OCI-LY7 (cell line): Measurements from ENCODE around the gene PIEZO2. TPM values are rescaled to one million over a fixed set of nuclear protein-coding genes. Genes with fewer than 3 reads are reported as not detected.

Experiments used
- BruUV-seq: library from RNA; stranded (reverse); fragments of 400-500 nt; replicated peaks from 2 replicates; lab custom pipeline; 2021; lab: Mats Ljungman, UMichigan
- CTCF ChIA-PET: fragments of 300-600 bp; sonication (Branson Sonifier 250); formaldehyde crosslinking; loops from one replicate; lab custom pipeline; 2022; ENCODE audit warnings: antibody characterized with exemption; ENCODE audit not compliant: unreplicated experiment; lab: Charles Lee
- POLR2A ChIA-PET: fragments of 300-600 bp; sonication (Branson Sonifier 250); formaldehyde crosslinking; loops from one replicate; lab custom pipeline; 2022; ENCODE audit warnings: antibody characterized with exemption; lab: Charles Lee
- DNase-seq: peaks from one replicate; pipeline ENCODE4 v3.0.0-alpha.2; 2015; ENCODE audit warnings: low spot score
- H2AFZ ChIP-seq: fragments of 200-600 bp; sonication (generic), shearing (Covaris generic); 2 replicates; pipeline ENCODE4 v1.6.1; 2014; ENCODE audit warnings: mild to moderate bottlenecking, antibody characterized with exemption, low read length, moderate library complexity
- H3K27ac ChIP-seq: fragments of 200-600 bp; sonication (generic); 2 replicates; pipeline ENCODE4 v1.5.1; 2014; ENCODE audit warnings: mixed run types, low read depth, mild to moderate bottlenecking, moderate library complexity, low read length, inconsistent platforms; ENCODE audit not compliant: poor library complexity, severe bottlenecking
- H3K36me3 ChIP-seq: fragments of 200-600 bp; sonication (generic); 2 replicates; pipeline ENCODE4 v1.6.1; 2014; ENCODE audit warnings: mild to moderate bottlenecking, antibody characterized with exemption, low read length, moderate library complexity, mixed read lengths; ENCODE audit not compliant: insufficient read depth
- H3K4me1 ChIP-seq: fragments of 200-600 bp; sonication (generic); 2 replicates; pipeline ENCODE4 v1.5.1; 2014; ENCODE audit warnings: mild to moderate bottlenecking, low read length; ENCODE audit not compliant: insufficient read depth, poor library complexity, severe bottlenecking
- H3K4me2 ChIP-seq: fragments of 200-600 bp; sonication (generic); 2 replicates; pipeline ENCODE4 v1.6.1; 2014; ENCODE audit warnings: mild to moderate bottlenecking, low read length
- H3K4me3 ChIP-seq: fragments of 200-600 bp; sonication (generic); 2 replicates; pipeline ENCODE4 v1.5.1; 2014; ENCODE audit warnings: mild to moderate bottlenecking, low read depth, low read length; ENCODE audit not compliant: poor library complexity, severe bottlenecking
- H3K79me2 ChIP-seq: fragments of 200-600 bp; sonication (generic); 2 replicates; pipeline ENCODE4 v1.6.1; 2016; ENCODE audit warnings: low read depth, mild to moderate bottlenecking, low read length, moderate library complexity, mixed read lengths; ENCODE audit not compliant: insufficient read depth
- H3K9me2 ChIP-seq: fragments of 200-600 bp; sonication (generic); 2 replicates; pipeline ENCODE4 v1.6.1; 2016; ENCODE audit warnings: mild to moderate bottlenecking, low read length, mixed read lengths; ENCODE audit not compliant: insufficient read depth
- H3K9me3 ChIP-seq: fragments of 200-600 bp; sonication (generic); 2 replicates; pipeline ENCODE4 v1.6.1; 2014; ENCODE audit warnings: mild to moderate bottlenecking, mixed run types, low read length, mixed read lengths
- H4K20me1 ChIP-seq: fragments of 200-600 bp; sonication (generic); 2 replicates; pipeline ENCODE4 v1.6.1; 2014; ENCODE audit warnings: mild to moderate bottlenecking, antibody characterized with exemption, low read length, moderate library complexity, mixed read lengths; ENCODE audit not compliant: insufficient read depth
- EZH2phosphoT487 ChIP-seq: fragments of 200-600 bp; sonication (generic); IDR thresholded peaks from 2 replicates; pipeline ENCODE4 v1.6.1; 2018; ENCODE audit warnings: low read depth, borderline replicate concordance, mild to moderate bottlenecking, mixed run types, antibody characterized with exemption, low read length, moderate library complexity, mixed read lengths
- intact Hi-C: fragments of 100-400 bp; cut with micrococcal nuclease; formaldehyde crosslinking; loops from one replicate; pipeline ENCODE4 v1.10.0; 2022; ENCODE audit not compliant: unreplicated experiment
- total RNA-seq, 2 experiments: library from RNA; depleted of rRNA in 1 of 2; stranded (reverse); fragments of >200 nt in 1 of 2; shearing (Covaris generic) in 1 of 2; gene quantifications; 2 replicates each; pipeline ENCODE4 v1.2.3, GENCODE V29; 2014 to 2022
- TF ChIP-seq, protein P1 (sequence below): fragments of 200-600 bp; sonication (generic); conservative IDR thresholded peaks from 2 replicates; pipeline ENCODE4 v1.5.1; 2014; ENCODE audit warnings: mild to moderate bottlenecking, antibody characterized with exemption, low read length, moderate library complexity, mixed read lengths

The PIEZO2 gene
- total RNA-seq, 2 experiments from 2014 or later: 0.95 to 3.3 TPM

DNA sequence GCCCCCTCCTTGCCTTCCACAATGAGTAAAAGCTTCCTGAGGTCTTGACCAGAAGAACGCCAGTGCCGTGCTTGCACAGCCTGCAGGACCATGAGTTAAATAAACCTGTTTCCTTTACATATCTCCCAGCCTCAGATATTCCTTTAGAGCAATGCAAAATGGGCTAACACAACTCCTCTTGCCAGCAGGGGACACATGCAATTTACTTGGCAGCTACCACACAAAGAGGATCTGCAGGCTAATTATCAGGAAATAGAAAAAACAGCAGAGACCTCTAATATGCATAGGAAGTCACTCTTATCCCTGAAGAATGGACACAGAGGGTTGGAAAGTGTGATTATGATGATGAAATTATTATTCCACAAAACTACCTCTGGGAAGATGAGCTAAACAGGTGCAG, 114.0 kb downstream of the PIEZO2 start:
- BruUV-seq: no TSS peak
- no peak for DNase-seq
- TF ChIP-seq EZH2phosphoT487: no peak
- TF ChIP-seq, protein P1, sequence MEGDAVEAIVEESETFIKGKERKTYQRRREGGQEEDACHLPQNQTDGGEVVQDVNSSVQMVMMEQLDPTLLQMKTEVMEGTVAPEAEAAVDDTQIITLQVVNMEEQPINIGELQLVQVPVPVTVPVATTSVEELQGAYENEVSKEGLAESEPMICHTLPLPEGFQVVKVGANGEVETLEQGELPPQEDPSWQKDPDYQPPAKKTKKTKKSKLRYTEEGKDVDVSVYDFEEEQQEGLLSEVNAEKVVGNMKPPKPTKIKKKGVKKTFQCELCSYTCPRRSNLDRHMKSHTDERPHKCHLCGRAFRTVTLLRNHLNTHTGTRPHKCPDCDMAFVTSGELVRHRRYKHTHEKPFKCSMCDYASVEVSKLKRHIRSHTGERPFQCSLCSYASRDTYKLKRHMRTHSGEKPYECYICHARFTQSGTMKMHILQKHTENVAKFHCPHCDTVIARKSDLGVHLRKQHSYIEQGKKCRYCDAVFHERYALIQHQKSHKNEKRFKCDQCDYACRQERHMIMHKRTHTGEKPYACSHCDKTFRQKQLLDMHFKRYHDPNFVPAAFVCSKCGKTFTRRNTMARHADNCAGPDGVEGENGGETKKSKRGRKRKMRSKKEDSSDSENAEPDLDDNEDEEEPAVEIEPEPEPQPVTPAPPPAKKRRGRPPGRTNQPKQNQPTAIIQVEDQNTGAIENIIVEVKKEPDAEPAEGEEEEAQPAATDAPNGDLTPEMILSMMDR: no peak
- POLR2A ChIA-PET: interaction anchor here (0.7 to 1.7 kb wide), 4 partner anchors 14 to 20 kb away, joined by 3 to 5 read pairs (median 4); no protein-coding TSS in a partner anchor
- H3K4me2 ChIP-seq: no peak overlapping the region
- H4K20me1 ChIP-seq: no peaks in the 10 kb centered on the region
- no peak overlapping the region for H3K4me3 ChIP-seq
- intact Hi-C loops: no loop called here
- H3K9me3 ChIP-seq: no peaks in the 10 kb centered on the region
- H3K4me1 ChIP-seq: peaks cover 9% of the 10 kb centered on the region
- CTCF ChIA-PET: no interaction called here
- H2AFZ ChIP-seq: no peak overlapping the region
- no peaks in the 10 kb centered on the region for H3K9me2 ChIP-seq
- H3K79me2 ChIP-seq: no peaks in the 10 kb centered on the region
- H3K36me3 ChIP-seq: no peaks in the 10 kb centered on the region
- H3K27ac ChIP-seq: no peak overlapping the region

DNA sequence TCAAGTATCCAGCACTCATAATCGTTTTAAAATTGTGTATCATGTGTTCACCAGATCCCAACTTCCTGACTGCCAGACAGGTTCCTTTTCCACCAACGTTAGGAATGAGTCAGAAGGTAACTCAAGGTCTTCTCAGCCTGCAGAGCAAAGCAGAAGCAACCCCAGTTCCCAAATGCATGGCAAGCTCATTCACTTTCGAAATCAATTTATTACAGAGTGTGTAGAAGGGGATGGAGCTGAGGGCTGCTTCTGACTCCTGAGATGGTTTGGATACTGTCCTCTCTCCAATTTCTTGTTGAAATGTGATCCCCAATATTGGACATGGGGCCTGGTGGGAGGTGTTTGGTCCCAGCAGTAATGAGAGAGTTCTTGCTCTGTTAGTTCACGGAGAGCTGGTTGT, 114.5 kb downstream of the PIEZO2 start:
- no peak overlapping the region for H3K4me2 ChIP-seq
- no peaks in the 10 kb centered on the region for H3K9me3 ChIP-seq
- BruUV-seq: no TSS peak
- H4K20me1 ChIP-seq: no peaks in the 10 kb centered on the region
- no peaks in the 10 kb centered on the region for H3K79me2 ChIP-seq
- CTCF ChIA-PET: no interaction called here
- H3K36me3 ChIP-seq: no peaks in the 10 kb centered on the region
- no peak for DNase-seq
- peaks cover 9% of the 10 kb centered on the region for H3K4me1 ChIP-seq
- no peak overlapping the region for H3K27ac ChIP-seq
- H3K4me3 ChIP-seq: no peak overlapping the region
- TF ChIP-seq EZH2phosphoT487: no peak
- TF ChIP-seq, protein P1: no peak
- POLR2A ChIA-PET: interaction anchor here (0.7 to 1.7 kb wide), 4 partner anchors 14 to 21 kb away, joined by 3 to 5 read pairs (median 4); no protein-coding TSS in a partner anchor
- intact Hi-C loops: no loop called here
- H3K9me2 ChIP-seq: no peaks in the 10 kb centered on the region
- no peak overlapping the region for H2AFZ ChIP-seq

DNA sequence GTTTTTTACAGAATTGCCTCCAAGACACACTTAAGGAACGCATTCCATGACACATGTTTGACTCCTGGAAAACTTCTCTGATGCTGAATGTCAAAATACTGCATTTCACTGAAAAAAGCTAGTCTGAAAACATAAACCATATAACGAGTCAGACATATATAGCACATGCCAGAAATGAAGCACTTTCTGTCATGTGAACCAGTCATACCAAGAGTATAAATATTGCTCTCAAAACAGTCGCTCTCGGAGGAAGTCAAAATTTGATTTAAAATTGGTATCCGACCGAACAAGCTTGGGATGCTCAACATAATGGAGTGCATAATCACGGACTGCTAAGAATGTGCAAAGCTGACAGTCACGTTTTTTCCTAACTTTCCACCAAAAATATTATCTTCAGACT, 115.9 kb downstream of the PIEZO2 start:
- no peak overlapping the region for H3K27ac ChIP-seq
- no peak overlapping the region for H3K4me3 ChIP-seq
- no peaks in the 10 kb centered on the region for H3K36me3 ChIP-seq
- no peaks in the 10 kb centered on the region for H3K79me2 ChIP-seq
- DNase-seq: no peak
- no peaks in the 10 kb centered on the region for H3K9me3 ChIP-seq
- TF ChIP-seq EZH2phosphoT487: no peak
- peaks cover 9% of the 10 kb centered on the region for H3K4me1 ChIP-seq
- no peak overlapping the region for H3K4me2 ChIP-seq
- H4K20me1 ChIP-seq: no peaks in the 10 kb centered on the region
- ChIA-PET POLR2A (interaction anchor here (0.6 kb wide), 1 partner anchor 73 kb away, joined by 3 read pairs; no protein-coding TSS in a partner anchor), CTCF (no interaction called here)
- intact Hi-C loops: no loop called here
- H3K9me2 ChIP-seq: no peaks in the 10 kb centered on the region
- no peak overlapping the region; the same call in 1 of the 2 replicates for H2AFZ ChIP-seq
- no TSS peak for BruUV-seq
